SK-N-SH treated with all-trans-retinoic acid at 6 μM for 48 hours (cell line): ENCODE measurements around the gene XK.

Source experiments
- BACH2 ChIP-seq: fragments of 250-450 bp; sonication (Bioruptor Pico); IDR thresholded peaks from 2 replicates; pipeline ENCODE4 v1.9.0; 2021; ENCODE audit warnings: mild to moderate bottlenecking, borderline replicate concordance
- GLIS3 ChIP-seq: fragments of 250-450 bp; sonication (Bioruptor Pico); IDR thresholded peaks from 2 replicates; pipeline ENCODE4 v1.5.0; 2020; ENCODE audit warnings: mild to moderate bottlenecking, moderate library complexity
- PPARA ChIP-seq: fragments of 250-450 bp; sonication (Bioruptor Pico); IDR thresholded peaks from 2 replicates; pipeline ENCODE4 v1.5.0; 2020; ENCODE audit warnings: mild to moderate bottlenecking, borderline replicate concordance
- ZC3H10 ChIP-seq: fragments of 250-450 bp; sonication (Bioruptor Pico); IDR thresholded peaks from 2 replicates; pipeline ENCODE4 v1.5.1; 2021; ENCODE audit warnings: mild to moderate bottlenecking, moderate library complexity
- ZFP30 ChIP-seq: fragments of 450-650 bp; formaldehyde crosslinking; IDR thresholded peaks from 2 replicates; pipeline ENCODE4 v1.5.0; 2022; ENCODE audit warnings: mild to moderate bottlenecking, moderate library complexity
- ZNF565 ChIP-seq: fragments of 450-650 bp; formaldehyde crosslinking; conservative IDR thresholded peaks from 2 replicates; pipeline ENCODE4 v1.5.0; 2020; ENCODE audit warnings: low read depth, mild to moderate bottlenecking, moderate library complexity
- ZNF70 ChIP-seq: fragments of 450-650 bp; formaldehyde crosslinking; IDR thresholded peaks from 2 replicates; pipeline ENCODE4 v1.5.0; 2020; ENCODE audit warnings: mild to moderate bottlenecking, moderate library complexity
- TF ChIP-seq, protein P1 (sequence below): fragments of 250-450 bp; sonication (Bioruptor Pico); IDR thresholded peaks from 2 replicates; pipeline ENCODE4 v1.5.1; 2020; ENCODE audit warnings: low read depth, mild to moderate bottlenecking, moderate library complexity
- TF ChIP-seq, protein P2 (sequence below): fragments of 250-450 bp; sonication (Bioruptor Pico); IDR thresholded peaks from 2 replicates; pipeline ENCODE4 v1.8.0; 2020; ENCODE audit warnings: mild to moderate bottlenecking, moderate library complexity, borderline replicate concordance

DNA sequence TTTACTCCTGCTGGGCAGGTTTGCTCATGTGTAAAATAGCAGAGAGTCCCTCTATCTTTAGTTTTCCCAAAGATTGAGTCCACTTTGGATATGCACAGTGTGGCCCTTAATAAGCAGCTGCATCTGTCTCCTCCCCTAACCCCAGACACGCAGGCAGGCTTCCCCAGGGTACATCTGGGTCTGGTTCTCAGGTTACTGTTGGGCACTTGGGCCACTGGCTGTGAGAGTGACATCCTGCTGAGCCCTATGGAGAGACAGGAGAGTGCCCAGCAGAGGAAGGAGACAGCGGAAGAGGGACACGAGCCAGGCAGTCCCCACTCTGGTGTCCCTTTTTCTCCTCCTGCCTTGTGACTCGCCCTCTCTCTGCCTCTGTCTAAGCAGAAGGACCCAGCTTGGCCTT lies 16.0 kb downstream of the XK start:
- no peak for TF ChIP-seq ZNF565 (CRISPR knock-in tag)
- TF ChIP-seq, protein P1, sequence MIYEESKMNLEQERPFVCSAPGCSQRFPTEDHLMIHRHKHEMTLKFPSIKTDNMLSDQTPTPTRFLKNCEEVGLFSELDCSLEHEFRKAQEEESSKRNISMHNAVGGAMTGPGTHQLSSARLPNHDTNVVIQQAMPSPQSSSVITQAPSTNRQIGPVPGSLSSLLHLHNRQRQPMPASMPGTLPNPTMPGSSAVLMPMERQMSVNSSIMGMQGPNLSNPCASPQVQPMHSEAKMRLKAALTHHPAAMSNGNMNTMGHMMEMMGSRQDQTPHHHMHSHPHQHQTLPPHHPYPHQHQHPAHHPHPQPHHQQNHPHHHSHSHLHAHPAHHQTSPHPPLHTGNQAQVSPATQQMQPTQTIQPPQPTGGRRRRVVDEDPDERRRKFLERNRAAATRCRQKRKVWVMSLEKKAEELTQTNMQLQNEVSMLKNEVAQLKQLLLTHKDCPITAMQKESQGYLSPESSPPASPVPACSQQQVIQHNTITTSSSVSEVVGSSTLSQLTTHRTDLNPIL (CRISPR knock-in tag), result no peak
- no peak for TF ChIP-seq PPARA (CRISPR knock-in tag)
- TF ChIP-seq, protein P2, sequence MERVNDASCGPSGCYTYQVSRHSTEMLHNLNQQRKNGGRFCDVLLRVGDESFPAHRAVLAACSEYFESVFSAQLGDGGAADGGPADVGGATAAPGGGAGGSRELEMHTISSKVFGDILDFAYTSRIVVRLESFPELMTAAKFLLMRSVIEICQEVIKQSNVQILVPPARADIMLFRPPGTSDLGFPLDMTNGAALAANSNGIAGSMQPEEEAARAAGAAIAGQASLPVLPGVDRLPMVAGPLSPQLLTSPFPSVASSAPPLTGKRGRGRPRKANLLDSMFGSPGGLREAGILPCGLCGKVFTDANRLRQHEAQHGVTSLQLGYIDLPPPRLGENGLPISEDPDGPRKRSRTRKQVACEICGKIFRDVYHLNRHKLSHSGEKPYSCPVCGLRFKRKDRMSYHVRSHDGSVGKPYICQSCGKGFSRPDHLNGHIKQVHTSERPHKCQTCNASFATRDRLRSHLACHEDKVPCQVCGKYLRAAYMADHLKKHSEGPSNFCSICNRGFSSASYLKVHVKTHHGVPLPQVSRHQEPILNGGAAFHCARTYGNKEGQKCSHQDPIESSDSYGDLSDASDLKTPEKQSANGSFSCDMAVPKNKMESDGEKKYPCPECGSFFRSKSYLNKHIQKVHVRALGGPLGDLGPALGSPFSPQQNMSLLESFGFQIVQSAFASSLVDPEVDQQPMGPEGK (CRISPR knock-in tag), result no peak
- TF ChIP-seq ZNF70 (CRISPR knock-in tag), result no peak
- no peak for TF ChIP-seq ZC3H10 (CRISPR knock-in tag)
- TF ChIP-seq GLIS3 (CRISPR knock-in tag), result no peak
- TF ChIP-seq BACH2 (CRISPR knock-in tag), result no peak
- no peak for TF ChIP-seq ZFP30
